K562 (cell line): ENCODE results near the gene RDH5. TPM values are rescaled to one million over a fixed set of nuclear protein-coding genes. Genes with fewer than 3 reads are reported as not detected.
A peak's percentile ranks its signal among the peaks of the same experiment; 100 is the strongest.

Experiments
- CTBP1 ChIP-seq: fragments of 450-650 bp; IDR thresholded peaks from 2 replicates; pipeline ENCODE4 v1.6.1; 2016; ENCODE audit warnings: borderline replicate concordance
- ETV1 ChIP-seq: fragments of 450-650 bp; conservative IDR thresholded peaks from 2 replicates; pipeline ENCODE4 v1.6.1; 2016; ENCODE audit warnings: missing genetic modification characterization, control low read depth, low read depth, missing compliant biosample characterization
- NBN ChIP-seq: fragments of 450-650 bp; IDR thresholded peaks from 2 replicates; pipeline ENCODE4 v1.6.1; 2016; ENCODE audit warnings: low read depth, mild to moderate bottlenecking
- NR4A1 ChIP-seq, 2 experiments: fragments of 250-450 bp in 1 of 2; fragments of 450-650 bp in 1 of 2; sonication (Bioruptor Pico) in 1 of 2; IDR thresholded peaks; 2 replicates each; pipeline versions ENCODE4 v1.4.0 to v1.6.1; 2016 to 2020; ENCODE audit warnings: mild to moderate bottlenecking in 2 of 2, missing compliant biosample characterization in 1 of 2, missing genetic modification characterization in 1 of 2, moderate library complexity in 1 of 2
- RBFOX2 ChIP-seq: fragments of 200-400 bp; formaldehyde crosslinking; IDR thresholded peaks from 2 replicates; pipeline ENCODE4 v1.6.1; 2017; ENCODE audit warnings: low read depth, mild to moderate bottlenecking, low read length, moderate library complexity
- SIN3A ChIP-seq, 2 experiments: fragments of 150-350 bp in 1 of 2; IDR thresholded peaks; 2 replicates each; pipeline ENCODE4 v1.6.1; 2011 to 2016; ENCODE audit warnings: borderline replicate concordance in 2 of 2, low read depth in 2 of 2, low read length in 2 of 2, mild to moderate bottlenecking in 2 of 2, moderate library complexity in 2 of 2; ENCODE audit not compliant: control insufficient read depth in 1 of 2
- SIN3B ChIP-seq: fragments of 450-650 bp; IDR thresholded peaks from 2 replicates; pipeline ENCODE4 v1.6.1; 2017; ENCODE audit warnings: low read depth, mild to moderate bottlenecking, moderate library complexity
- SMARCA5 ChIP-seq: fragments of 450-650 bp; IDR thresholded peaks from 2 replicates; pipeline ENCODE4 v1.6.1; 2016
- STAG1 ChIP-seq: sonication (generic); formaldehyde crosslinking; IDR thresholded peaks from 2 replicates; pipeline ENCODE4 v1.5.0; 2020; ENCODE audit warnings: missing genetic modification reagents, borderline replicate concordance
- ZBTB40 ChIP-seq, 2 experiments: fragments of 450-650 bp in 1 of 2; sonication (generic) in 1 of 2; formaldehyde crosslinking in 1 of 2; IDR thresholded peaks; 2 replicates each; pipeline versions ENCODE4 v1.7.1 to v1.9.0; 2016 to 2022; ENCODE audit warnings: inconsistent platforms in 1 of 2, mild to moderate bottlenecking in 1 of 2, missing genetic modification reagents in 1 of 2
- ZBTB7A ChIP-seq: IDR thresholded peaks from 2 replicates; pipeline ENCODE4 v1.6.1; 2011; ENCODE audit warnings: low read depth, mild to moderate bottlenecking, low read length, moderate library complexity, borderline replicate concordance; ENCODE audit not compliant: control insufficient read depth
- polyA plus RNA-seq, 8 experiments: library from polyadenylated mRNA; depleted of rRNA in 4 of 8; stranded (reverse) in 5 of 8; unstranded in 3 of 8; fragments of >200 nt; fragmentation: Nextera tagmentation in 2 of 8; fragmentation: Illumina TruSeq in 1 of 8; extraction: Ambion mirVana in 2 of 8; extraction: Trizol in 1 of 8; gene quantifications; 2 replicates each; pipeline versions ENCODE4 v1.2.1 to v1.2.3, GENCODE V29; 2011 to 2014; ENCODE audit warnings: inconsistent platforms in 1 of 8, missing spikeins in 1 of 8
- total RNA-seq, 7 experiments: library from RNA; depleted of rRNA in 6 of 7; stranded (reverse); fragments of >200 nt in 6 of 7; fragmentation: Illumina TruSeq in 2 of 7; extraction: Trizol in 2 of 7; gene quantifications; 2 replicates each; pipeline versions ENCODE4 v1.2.1 to v1.2.3, GENCODE V29; 2011 to 2021; ENCODE audit warnings: low replicate concordance in 1 of 7
- TF ChIP-seq, protein P1 (sequence below), 2 experiments: fragments of 450-650 bp in 1 of 2; sonication (generic) in 1 of 2; formaldehyde crosslinking in 1 of 2; IDR thresholded peaks in 1 of 2; conservative IDR thresholded peaks in 1 of 2; 2 replicates each; pipeline versions ENCODE4 v1.6.1 to v1.8.1; 2016 to 2023; ENCODE audit warnings: mild to moderate bottlenecking in 2 of 2, moderate library complexity in 2 of 2, inconsistent platforms in 1 of 2, missing genetic modification reagents in 1 of 2
- TF ChIP-seq, protein P2 (sequence below): sonication (generic); formaldehyde crosslinking; IDR thresholded peaks from 2 replicates; pipeline ENCODE4 v1.8.0; 2022; ENCODE audit warnings: missing genetic modification reagents, mild to moderate bottlenecking, moderate library complexity, borderline replicate concordance

The RDH5 gene
- total and polyA plus RNA-seq, 9 of the 15 experiments (the other 6 are each of a cell fraction or from before 2014, with no cell fraction given): 0.28 to 2.0 (median 1.1) TPM; not detected in 1

DNA sequence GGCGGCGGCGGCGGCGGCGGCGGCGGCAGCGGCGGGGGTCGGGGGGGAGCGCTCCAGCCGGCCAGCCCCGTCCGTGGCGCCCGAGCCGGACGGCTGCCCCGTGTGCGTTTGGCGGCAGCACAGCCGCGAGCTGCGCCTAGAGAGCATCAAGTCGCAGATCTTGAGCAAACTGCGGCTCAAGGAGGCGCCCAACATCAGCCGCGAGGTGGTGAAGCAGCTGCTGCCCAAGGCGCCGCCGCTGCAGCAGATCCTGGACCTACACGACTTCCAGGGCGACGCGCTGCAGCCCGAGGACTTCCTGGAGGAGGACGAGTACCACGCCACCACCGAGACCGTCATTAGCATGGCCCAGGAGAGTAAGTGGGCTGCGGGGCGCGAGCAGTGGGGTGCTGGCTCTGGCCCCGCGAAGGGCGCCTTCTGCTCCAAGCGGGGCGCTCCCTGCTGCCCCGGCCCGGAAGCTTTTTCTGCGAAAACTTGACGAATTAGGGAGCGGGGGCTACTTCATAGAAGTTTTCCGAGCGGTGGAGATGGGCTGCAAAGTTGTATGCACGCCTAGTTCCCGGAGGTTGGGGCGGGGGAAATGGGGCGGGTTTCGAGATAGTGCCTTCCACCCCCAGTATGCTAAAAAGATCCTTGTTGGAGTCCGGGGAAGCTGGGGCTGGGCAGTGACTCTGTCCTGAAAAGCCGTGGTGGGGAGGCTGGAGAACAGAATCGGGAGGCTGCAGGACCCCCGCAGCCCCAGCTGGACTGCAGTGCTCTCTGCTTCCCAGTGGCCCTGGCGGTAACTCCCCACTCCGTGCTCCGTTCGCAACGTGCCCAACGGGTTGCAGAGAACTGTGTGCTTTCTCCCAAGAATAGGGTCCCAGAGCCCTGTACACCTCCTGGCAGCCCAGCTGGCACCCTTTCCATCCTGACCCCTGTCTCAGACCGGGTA lies 23.5 kb downstream of the RDH5 start (continued):
- TF ChIP-seq ZBTB40 (IDR thresholded peaks at IDR 0.05): peak; percentile 51; the same call in 1 of the 2 replicates
- no peak for TF ChIP-seq ZBTB40 (CRISPR knock-in tag; IDR thresholded peaks at IDR 0.05)
- peak; percentile 60; the same call in 1 of the 2 replicates for TF ChIP-seq ZBTB7A
- TF ChIP-seq SIN3B: 0 out of 2 replicates have a peak, but pooled peaks have one; percentile 49
- TF ChIP-seq NR4A1 (CRISPR knock-in tag; IDR thresholded peaks at IDR 0.05): no peak
- 0 out of 2 replicates have a peak, but pooled peaks have one; percentile 40 for TF ChIP-seq NR4A1 (tag; IDR thresholded peaks at IDR 0.05)
- TF ChIP-seq, protein P1, sequence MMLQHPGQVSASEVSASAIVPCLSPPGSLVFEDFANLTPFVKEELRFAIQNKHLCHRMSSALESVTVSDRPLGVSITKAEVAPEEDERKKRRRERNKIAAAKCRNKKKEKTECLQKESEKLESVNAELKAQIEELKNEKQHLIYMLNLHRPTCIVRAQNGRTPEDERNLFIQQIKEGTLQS (IDR thresholded peaks at IDR 0.05): no peak
- TF ChIP-seq, protein P1 (CRISPR knock-in tag; conservative IDR thresholded peaks at IDR 0.05): no peak
- TF ChIP-seq RBFOX2: peak; percentile 71
- TF ChIP-seq, protein P2, sequence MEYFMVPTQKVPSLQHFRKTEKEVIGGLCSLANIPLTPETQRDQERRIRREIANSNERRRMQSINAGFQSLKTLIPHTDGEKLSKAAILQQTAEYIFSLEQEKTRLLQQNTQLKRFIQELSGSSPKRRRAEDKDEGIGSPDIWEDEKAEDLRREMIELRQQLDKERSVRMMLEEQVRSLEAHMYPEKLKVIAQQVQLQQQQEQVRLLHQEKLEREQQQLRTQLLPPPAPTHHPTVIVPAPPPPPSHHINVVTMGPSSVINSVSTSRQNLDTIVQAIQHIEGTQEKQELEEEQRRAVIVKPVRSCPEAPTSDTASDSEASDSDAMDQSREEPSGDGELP (CRISPR knock-in tag): peak; percentile 71
- peak; percentile 67; the same call in 1 of the 2 replicates for TF ChIP-seq SMARCA5
- TF ChIP-seq SIN3A (IDR thresholded peaks at IDR 0.05; ENCODE audit: borderline replicate concordance in 2 of 2, control insufficient read depth in 1 of 2, low read depth in 2 of 2, low read length in 2 of 2): peak in 1 of 2 experiments; percentile 48; a peak in 1 of 4 replicates
- peak; percentile 33; the same call in 1 of the 2 replicates for TF ChIP-seq NBN
- peak; percentile 75; the same call in 1 of the 2 replicates for TF ChIP-seq CTBP1
- TF ChIP-seq STAG1 (CRISPR knock-in tag): no peak
- TF ChIP-seq ETV1 (tag): 0 out of 2 replicates have a peak, but pooled peaks have one; percentile 15
